Measurements from ENCODE around the gene TENM3. TPM values are rescaled to one million over a fixed set of nuclear protein-coding genes. Genes with fewer than 3 reads are reported as not detected.

Gene TENM3
- total and polyA plus RNA-seq, 2 of the 8 experiments (the other 6 are each of a cell fraction or from before 2014, with no cell fraction given), result 36.9 to 69.3 TPM

DNA sequence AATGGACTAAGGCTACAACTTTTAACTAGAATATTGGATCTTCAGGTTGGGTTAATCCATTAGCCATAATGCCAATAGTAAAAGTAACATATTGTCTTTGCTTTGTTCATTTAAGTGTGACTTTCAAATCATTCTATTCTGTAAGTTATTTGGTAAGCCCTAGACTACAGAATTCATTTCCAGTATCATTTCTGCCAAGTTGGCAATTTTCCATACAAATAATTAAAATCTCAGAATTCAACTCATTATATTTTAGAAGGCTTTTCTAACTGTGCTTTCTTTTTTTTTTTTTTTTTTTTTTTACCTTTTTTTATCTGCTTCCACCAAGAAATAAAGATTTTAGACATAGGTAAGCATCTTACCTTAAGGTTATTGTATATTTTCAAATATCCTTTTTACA lies 500.6 kb downstream of the TENM3 start (continued):
- TF ChIP-seq HDAC6 (IDR thresholded peaks at IDR 0.05; ENCODE audit: low read depth, low read length) (no peak), SIRT6 (IDR thresholded peaks at IDR 0.05; ENCODE audit: low read length) (no peak), EZH2 (IDR thresholded peaks at IDR 0.05; ENCODE audit: low read depth, low read length, severe bottlenecking) (no peak), SP4 (IDR thresholded peaks at IDR 0.05; ENCODE audit: low read length) (no peak)
